B cell (primary cell): ENCODE results near the gene FOXP3. TPM values are rescaled to one million over a fixed set of nuclear protein-coding genes. Genes with fewer than 3 reads are reported as not detected.

ENCODE experiments used
- ATAC-seq: fragments of 200-7000 bp; cut with Tn5 transposase; one replicate; pipeline ENCODE4 v1.10.0; 2021; ENCODE audit warnings: low read depth, mild to moderate bottlenecking, moderate number of reproducible peaks, moderate library complexity
- CTCF ChIA-PET: fragments of 350-600 bp; sonication (Branson Sonifier 250); formaldehyde crosslinking; loops from one replicate; lab custom pipeline; 2021; ENCODE audit warnings: antibody characterized with exemption, inconsistent platforms; lab: Charles Lee
- POLR2A ChIA-PET: fragments of 350-600 bp; sonication (Branson Sonifier 250); formaldehyde crosslinking; loops from one replicate; lab custom pipeline; 2021; ENCODE audit warnings: antibody characterized with exemption; lab: Charles Lee
- DNase-seq: peaks from one replicate; pipeline ENCODE4 v3.0.0; 2013
- H2AFZ ChIP-seq: 2 replicates; pipeline ENCODE4 v1.6.1; 2012; ENCODE audit warnings: mild to moderate bottlenecking, low read depth, low read length; ENCODE audit not compliant: insufficient read depth, poor library complexity, severe bottlenecking
- H3K27ac ChIP-seq, 2 donors: 1 replicate in 1 of 2; 2 replicates in 1 of 2; pipeline ENCODE4 v1.5.1; 2012 to 2013; ENCODE audit warnings: low read length in 2 of 2, mild to moderate bottlenecking in 2 of 2, moderate library complexity in 1 of 2
- H3K27me3 ChIP-seq, 4 experiments: fragments of 200-600 bp in 1 of 4; sonication (generic) in 1 of 4; replicated peaks in 1 of 4; 1 replicate in 2 of 4; 2 replicates in 2 of 4; pipeline versions ENCODE4 v1.6.1 to v1.7.0; 2013 to 2016; ENCODE audit warnings: low read length in 3 of 4, mild to moderate bottlenecking in 2 of 4, mixed read lengths in 1 of 4, moderate library complexity in 1 of 4; ENCODE audit not compliant: insufficient read depth in 4 of 4, control insufficient read depth in 3 of 4; ENCODE audit errors: control extremely low read depth in 1 of 4
- H3K36me3 ChIP-seq, 2 experiments: replicated peaks in 1 of 2; 1 replicate in 1 of 2; 2 replicates in 1 of 2; pipeline versions ENCODE4 v1.6.1 to v1.7.1; 2013; ENCODE audit warnings: low read length in 1 of 2; ENCODE audit not compliant: insufficient read depth in 2 of 2, control insufficient read depth in 1 of 2; ENCODE audit errors: control extremely low read depth in 1 of 2, extremely low read depth in 1 of 2
- H3K4me1 ChIP-seq, 2 donors: fragments of 200-600 bp in 1 of 2; sonication (generic) in 1 of 2; 1 replicate in 1 of 2; 2 replicates in 1 of 2; pipeline versions ENCODE4 v1.5.1 to v1.6.1; 2013 to 2017; ENCODE audit warnings: low read length in 2 of 2; ENCODE audit not compliant: control insufficient read depth in 2 of 2, insufficient read depth in 2 of 2
- H3K4me2 ChIP-seq: replicated peaks from 2 replicates; pipeline ENCODE3; 2012; ENCODE audit warnings: mild to moderate bottlenecking, low read depth, low read length; ENCODE audit not compliant: poor library complexity, severe bottlenecking
- H3K4me3 ChIP-seq, 5 experiments: fragments of 200-600 bp in 1 of 5; sonication (generic) in 1 of 5; 1 replicate in 3 of 5; 2 replicates in 2 of 5; pipeline versions ENCODE4 v1.5.1 to v1.7.0; 2011 to 2016; ENCODE audit warnings: low read length in 4 of 5, mild to moderate bottlenecking in 4 of 5, low read depth in 2 of 5, control low read depth in 1 of 5, moderate library complexity in 1 of 5; ENCODE audit not compliant: insufficient read depth in 1 of 5; ENCODE audit errors: control extremely low read depth in 1 of 5, extremely low read depth in 1 of 5
- H3K79me2 ChIP-seq: fragments of 200-600 bp; sonication (generic); one replicate; pipeline ENCODE4 v1.6.0; 2016; ENCODE audit warnings: low read length; ENCODE audit not compliant: control insufficient read depth, insufficient read depth
- H3K9ac ChIP-seq: fragments of 200-600 bp; sonication (generic); 2 replicates; pipeline ENCODE4 v1.6.1; 2017; ENCODE audit warnings: mild to moderate bottlenecking, low read length, moderate library complexity
- H3K9me3 ChIP-seq, 3 donors: one replicate each; pipeline versions ENCODE4 v1.6.1 to v1.7.1; 2013; ENCODE audit warnings: low read length in 2 of 3; ENCODE audit not compliant: control insufficient read depth in 2 of 3, insufficient read depth in 1 of 3; ENCODE audit errors: control extremely low read depth in 1 of 3
- H4K20me1 ChIP-seq: 2 replicates; pipeline ENCODE4 v1.6.0; 2012; ENCODE audit warnings: mild to moderate bottlenecking, low read length; ENCODE audit not compliant: insufficient read depth, control insufficient read depth, poor library complexity, severe bottlenecking
- H3K27ac Mint-ChIP-seq: one replicate; pipeline ENCODE4 v1.8.0; 2021; ENCODE audit warnings: mixed read lengths
- H3K27me3 Mint-ChIP-seq: one replicate; pipeline ENCODE4 v1.8.0; 2021; ENCODE audit warnings: mixed read lengths
- H3K4me1 Mint-ChIP-seq: one replicate; pipeline ENCODE4 v1.8.0; 2021; ENCODE audit warnings: mixed read lengths
- H3K4me3 Mint-ChIP-seq: one replicate; pipeline ENCODE4 v1.8.0; 2021; ENCODE audit warnings: mixed read lengths
- H3K9me3 Mint-ChIP-seq: one replicate; pipeline ENCODE4 v1.8.0; 2022; ENCODE audit warnings: mixed read lengths; ENCODE audit not compliant: insufficient read depth
- EZH2 ChIP-seq: IDR thresholded peaks from 2 replicates; pipeline ENCODE4 v1.6.1; 2012; ENCODE audit warnings: borderline replicate concordance, low read depth, mild to moderate bottlenecking, moderate library complexity, low read length; ENCODE audit not compliant: insufficient read depth, poor library complexity, severe bottlenecking
- WGBS: methylation state at CpG from one replicate; pipeline ENCODE4 v1.1.5; 2013; ENCODE audit warnings: missing lambda C conversion rate; ENCODE audit not compliant: insufficient coverage; 5-methylcytosine and 5-hydroxymethylcytosine counted together
- intact Hi-C: fragments of 100-400 bp; cut with micrococcal nuclease; formaldehyde crosslinking; loops from one replicate; pipeline ENCODE4 v1.10.0; 2022
- polyA plus RNA-seq: library from polyadenylated mRNA; depleted of rRNA; stranded (reverse); fragments of >200 nt; gene quantifications from 2 replicates; pipeline ENCODE4 v1.2.3, GENCODE V29; 2012
- total RNA-seq, 2 donors: library from RNA; stranded (reverse); fragments of 120-200 nt in 1 of 2; gene quantifications; 1 replicate in 1 of 2; 2 replicates in 1 of 2; pipeline versions ENCODE4 v1.2.3 to v1.2.4, GENCODE V29; 2013 to 2022
- TF ChIP-seq, protein P1 (sequence below): fragments of 200-600 bp; IDR thresholded peaks from one replicate; pipeline ENCODE4 v1.8.0; 2022; ENCODE audit warnings: antibody characterized with exemption, mild to moderate bottlenecking

Gene FOXP3
- total and polyA plus RNA-seq, 2 donors (not counting 1 experiment from before 2014, with no cell fraction given): 0.03 TPM; not detected in 1

DNA sequence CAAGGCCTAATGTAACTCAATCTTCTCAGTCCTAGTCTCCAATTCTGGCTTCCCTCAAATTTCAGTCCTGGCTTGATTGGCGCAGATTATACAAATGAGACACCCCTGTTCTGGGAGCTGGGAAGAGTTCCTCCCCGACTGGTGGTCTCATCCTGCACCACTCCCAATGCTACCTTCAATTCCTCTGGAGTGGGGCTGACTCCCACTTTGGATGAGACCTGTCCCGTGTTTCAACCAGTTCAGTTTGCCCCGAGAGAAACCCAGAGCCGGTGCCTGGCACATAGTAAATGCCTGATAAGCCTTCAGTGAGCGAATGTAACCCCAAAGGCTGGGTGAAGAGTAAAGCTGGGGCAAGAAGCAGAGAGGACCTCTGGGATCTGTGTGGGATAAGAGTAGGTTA lies 60.5 kb downstream of the FOXP3 start:
- no peaks in the 10 kb centered on the region for H3K36me3 ChIP-seq
- H3K4me2 ChIP-seq: no peak overlapping the region
- WGBS: 80% methylated on average over 1 of the region's 6 CpGs
- no peaks in the 10 kb centered on the region for H4K20me1 ChIP-seq
- Mint-ChIP-seq H3K9me3 (no peaks in the 10 kb centered on the region), H3K4me3 (no peak overlapping the region), H3K4me1 (peaks cover 5% of the 10 kb centered on the region), H3K27ac (no peak overlapping the region), H3K27me3 (no peaks in the 10 kb centered on the region)
- ChIA-PET POLR2A (no interaction called here), CTCF (no interaction called here)
- no peak overlapping the region for H2AFZ ChIP-seq
- H3K27me3 ChIP-seq: no peaks in the 10 kb centered on the region
- no peak for TF ChIP-seq EZH2
- TF ChIP-seq, protein P1, sequence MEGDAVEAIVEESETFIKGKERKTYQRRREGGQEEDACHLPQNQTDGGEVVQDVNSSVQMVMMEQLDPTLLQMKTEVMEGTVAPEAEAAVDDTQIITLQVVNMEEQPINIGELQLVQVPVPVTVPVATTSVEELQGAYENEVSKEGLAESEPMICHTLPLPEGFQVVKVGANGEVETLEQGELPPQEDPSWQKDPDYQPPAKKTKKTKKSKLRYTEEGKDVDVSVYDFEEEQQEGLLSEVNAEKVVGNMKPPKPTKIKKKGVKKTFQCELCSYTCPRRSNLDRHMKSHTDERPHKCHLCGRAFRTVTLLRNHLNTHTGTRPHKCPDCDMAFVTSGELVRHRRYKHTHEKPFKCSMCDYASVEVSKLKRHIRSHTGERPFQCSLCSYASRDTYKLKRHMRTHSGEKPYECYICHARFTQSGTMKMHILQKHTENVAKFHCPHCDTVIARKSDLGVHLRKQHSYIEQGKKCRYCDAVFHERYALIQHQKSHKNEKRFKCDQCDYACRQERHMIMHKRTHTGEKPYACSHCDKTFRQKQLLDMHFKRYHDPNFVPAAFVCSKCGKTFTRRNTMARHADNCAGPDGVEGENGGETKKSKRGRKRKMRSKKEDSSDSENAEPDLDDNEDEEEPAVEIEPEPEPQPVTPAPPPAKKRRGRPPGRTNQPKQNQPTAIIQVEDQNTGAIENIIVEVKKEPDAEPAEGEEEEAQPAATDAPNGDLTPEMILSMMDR: no peak
- intact Hi-C loops: no loop called here
- no peak for ATAC-seq
- H3K4me3 ChIP-seq: no peak overlapping the region
- no peak overlapping the region for H3K9ac ChIP-seq
- H3K9me3 ChIP-seq: no peaks in the 10 kb centered on the region
- H3K79me2 ChIP-seq: no peaks in the 10 kb centered on the region
- peaks cover 4 to 13% of the 10 kb centered on the region in 2 donors for H3K4me1 ChIP-seq
- DNase-seq: no peak
- H3K27ac ChIP-seq: no peak overlapping the region

GRCh38 chrX:49203536-49203935 lies 61.0 kb downstream of the FOXP3 start:
- ChIA-PET CTCF (no interaction called here), POLR2A (no interaction called here)
- no peak for DNase-seq
- intact Hi-C loops: no loop called here
- H3K27ac Mint-ChIP-seq: no peak overlapping the region
- H2AFZ ChIP-seq: no peak overlapping the region
- no peaks in the 10 kb centered on the region for H3K27me3 Mint-ChIP-seq
- no peaks in the 10 kb centered on the region for H4K20me1 ChIP-seq
- no peak for ATAC-seq
- no peak overlapping the region for H3K4me3 Mint-ChIP-seq
- 93% methylated on average over 2 of the region's 3 CpGs for WGBS
- no peaks in the 10 kb centered on the region for H3K27me3 ChIP-seq
- H3K36me3 ChIP-seq: no peaks in the 10 kb centered on the region
- no peak overlapping the region for H3K4me2 ChIP-seq
- H3K4me1 ChIP-seq: peaks cover 4 to 13% of the 10 kb centered on the region in 2 donors
- no peaks in the 10 kb centered on the region for H3K9me3 ChIP-seq
- peaks cover 6% of the 10 kb centered on the region for H3K4me1 Mint-ChIP-seq
- TF ChIP-seq EZH2: no peak
- TF ChIP-seq, protein P1: no peak
- no peaks in the 10 kb centered on the region for H3K79me2 ChIP-seq
- no peaks in the 10 kb centered on the region for H3K9me3 Mint-ChIP-seq
- no peak overlapping the region for H3K9ac ChIP-seq
- H3K27ac ChIP-seq: no peak overlapping the region
- no peak overlapping the region for H3K4me3 ChIP-seq
